22Rv1 (cell line): ENCODE results near the gene FBLIM1.

Source experiments
- H3K27ac ChIP-seq: fragments of 450-650 bp; 2 replicates; pipeline ENCODE4 v1.5.1; 2017
- CTCF ChIP-seq: fragments of 450-650 bp; IDR thresholded peaks from 2 replicates; pipeline ENCODE4 v1.5.1; 2017; ENCODE audit warnings: mild to moderate bottlenecking
- ZFX ChIP-seq: fragments of 450-650 bp; IDR thresholded peaks from 2 replicates; pipeline ENCODE4 v1.6.1; 2017; ENCODE audit warnings: antibody characterized with exemption, borderline replicate concordance

Gene FBLIM1

GRCh38 chr1:15758343-15758931 lies at the start of gene FBLIM1:
FBLIM1 (plus strand) TSS chr1:15758795; CDS start chr1:15764984, 6,189 bp downstream.
- H3K27ac ChIP-seq: no peak within 1 kb of the TSS
- TF ChIP-seq ZFX (no peak), CTCF (no peak)

GRCh38 chr1:15709226-15709625 lies 49.4 kb upstream of the FBLIM1 start:
- no peak overlapping the region for H3K27ac ChIP-seq
- no peak for TF ChIP-seq ZFX
- TF ChIP-seq CTCF: no peak

GRCh38 chr1:15712168-15712567 lies 46.4 kb upstream of the FBLIM1 start:
- TF ChIP-seq ZFX (no peak), CTCF (no peak)
- no peak overlapping the region for H3K27ac ChIP-seq

GRCh38 chr1:15714406-15715136 lies 44.0 kb upstream of the FBLIM1 start:
- TF ChIP-seq ZFX: no peak
- no peak for TF ChIP-seq CTCF
- H3K27ac ChIP-seq: no peak overlapping the region

GRCh38 chr1:15717418-15718125 lies 41.0 kb upstream of the FBLIM1 start:
- no peak overlapping the region for H3K27ac ChIP-seq
- TF ChIP-seq CTCF (no peak), ZFX (no peak)

- TF ChIP-seq ZFX: no peak
- TF ChIP-seq CTCF: no peak
Measured at GRCh38 chr1:15718199-15718601, 40.4 kb upstream of the FBLIM1 start.

More at GRCh38 chr1:15718199-15718601, 40.4 kb upstream of the FBLIM1 start:
- H3K27ac ChIP-seq: no peak overlapping the region
